ENCODE results near the gene TUT7. TPM values are rescaled to one million over a fixed set of nuclear protein-coding genes. Genes with fewer than 3 reads are reported as not detected.

The TUT7 gene
- total RNA-seq, 2 experiments from 2014 or later, result 32.0 to 33.6 TPM

DNA sequence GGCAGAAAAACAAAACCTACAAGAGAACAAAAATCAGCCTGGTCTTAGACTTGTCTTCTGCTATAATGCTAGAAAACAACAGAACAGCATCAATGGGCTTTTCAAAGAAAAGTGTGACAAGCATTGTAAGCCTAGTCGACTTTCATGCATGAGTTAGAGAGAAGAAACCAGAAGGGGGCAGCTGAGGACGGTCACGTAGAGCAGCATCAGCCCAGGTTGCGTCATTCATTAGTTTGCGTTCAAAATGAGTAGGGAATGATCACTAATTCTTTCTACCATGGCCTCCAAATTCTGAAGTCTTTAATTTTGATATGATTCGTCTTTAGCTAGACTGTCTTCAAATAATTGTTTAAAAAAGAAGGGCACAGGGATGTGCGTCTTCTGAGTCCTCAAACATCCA is 67.2 kb downstream of the TUT7 start:
- CTCF ChIA-PET, result interaction anchor here (0.9 to 1.5 kb wide), 2 partner anchors 19 to 34 kb away, joined by 3 read pairs; no protein-coding TSS in a partner anchor
- Mint-ChIP-seq H3K27ac (peak overlapping the region; percentile 66), H3K27me3 (no peaks in the 10 kb centered on the region), H3K4me1 (ENCODE audit: low read depth) (peaks cover 33% of the 10 kb centered on the region), H3K4me3 (no peak overlapping the region), H3K9me3 (no peaks in the 10 kb centered on the region), H3K36me3 (ENCODE audit: low read depth) (peaks cover 3% of the 10 kb centered on the region)
- POLR2A ChIA-PET, result no interaction called here
- DNase-seq (peak; percentile 65), ATAC-seq (no peak)
- peak; percentile 52 for TF ChIP-seq CTCF (IDR thresholded peaks at IDR 0.05)
- intact Hi-C loops (cut with micrococcal nuclease), result no loop called here

GRCh38 chr9:86286278-86286677 is 67.9 kb downstream of the TUT7 start:
- H3K9me3 Mint-ChIP-seq, result no peaks in the 10 kb centered on the region
- ChIA-PET POLR2A (interaction anchor here (0.7 kb wide), 1 partner anchor 44 kb away, joined by 4 read pairs; no protein-coding TSS in a partner anchor), CTCF (interaction anchor here (0.8 to 1.5 kb wide), 2 partner anchors 15 to 35 kb away, joined by 3 to 4 read pairs; no protein-coding TSS in a partner anchor)
- ATAC-seq (no peak), DNase-seq (no peak)
- no peak for TF ChIP-seq CTCF (IDR thresholded peaks at IDR 0.05)
- no peaks in the 10 kb centered on the region for H3K27me3 Mint-ChIP-seq
- H3K4me1 Mint-ChIP-seq (ENCODE audit: low read depth), result peaks cover 34% of the 10 kb centered on the region
- H3K4me3 Mint-ChIP-seq, result no peak overlapping the region
- peak overlapping the region; percentile 66 for H3K27ac Mint-ChIP-seq
- peaks cover 6% of the 10 kb centered on the region for H3K36me3 Mint-ChIP-seq (ENCODE audit: low read depth)
- intact Hi-C loops (cut with micrococcal nuclease), result no loop called here

DNA sequence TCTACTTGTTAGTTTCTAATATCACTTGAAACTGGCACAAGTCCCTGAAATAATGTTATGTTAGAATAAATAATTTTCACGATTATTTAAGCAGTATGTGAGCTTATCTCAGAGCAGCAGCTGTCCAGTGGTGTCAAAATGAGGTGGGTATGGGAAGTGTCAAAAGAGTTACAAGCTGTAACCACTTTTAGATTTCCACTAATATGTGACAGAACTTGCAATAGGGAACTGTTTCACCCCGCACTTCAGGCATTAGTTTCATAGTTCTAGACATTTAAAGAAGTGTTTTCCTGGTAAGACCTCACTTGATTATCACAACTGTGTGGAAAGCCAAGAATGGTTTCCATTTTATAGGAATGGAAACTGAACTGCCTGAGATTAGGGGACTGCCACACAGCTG is 68.9 kb downstream of the TUT7 start:
- no peak overlapping the region for H3K4me3 Mint-ChIP-seq
- peaks cover 39% of the 10 kb centered on the region for H3K4me1 Mint-ChIP-seq (ENCODE audit: low read depth)
- no peak for TF ChIP-seq CTCF (IDR thresholded peaks at IDR 0.05)
- CTCF ChIA-PET, result no interaction called here
- H3K9me3 Mint-ChIP-seq, result no peaks in the 10 kb centered on the region
- peaks cover 10% of the 10 kb centered on the region for H3K36me3 Mint-ChIP-seq (ENCODE audit: low read depth)
- H3K27me3 Mint-ChIP-seq, result no peaks in the 10 kb centered on the region
- DNase-seq, result no peak
- POLR2A ChIA-PET, result no interaction called here
- H3K27ac Mint-ChIP-seq, result peak overlapping the region; percentile 55
- intact Hi-C loops (cut with micrococcal nuclease), result no loop called here
- no peak for ATAC-seq

DNA sequence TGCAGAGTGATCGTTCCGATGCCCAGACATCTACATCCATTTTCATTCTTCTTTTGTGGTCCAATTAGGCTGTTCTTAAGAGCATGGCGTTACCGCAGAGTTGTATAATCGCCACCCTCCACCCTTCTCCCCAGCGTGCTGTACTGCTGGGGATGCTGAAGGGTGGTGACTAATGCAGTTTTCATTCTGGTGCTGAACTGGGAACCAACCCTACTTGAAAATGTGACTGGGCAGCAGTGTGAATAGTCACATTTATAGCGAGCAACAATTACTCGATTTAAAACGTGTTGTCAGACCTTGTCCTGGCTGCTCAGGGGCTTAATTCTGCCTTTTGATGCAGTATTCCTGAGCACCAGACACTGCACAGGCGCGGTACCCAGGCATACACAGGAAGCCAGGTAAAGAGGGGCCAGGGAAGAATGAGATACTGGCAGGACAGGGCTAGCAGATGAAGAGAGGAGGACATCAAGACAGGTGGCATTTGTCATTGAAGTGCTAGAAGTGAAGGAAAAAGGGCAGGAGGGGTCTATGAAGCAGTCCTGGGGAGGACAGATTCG is 71.2 kb downstream of the TUT7 start:
- H3K36me3 Mint-ChIP-seq (ENCODE audit: low read depth), result peaks cover 22% of the 10 kb centered on the region
- H3K4me3 Mint-ChIP-seq, result peak overlapping the region; percentile 82
- CTCF ChIA-PET, result no interaction called here
- ATAC-seq (peak; percentile 46), DNase-seq (no peak)
- intact Hi-C loops (cut with micrococcal nuclease), result loop anchor here (2.0 kb wide), 1 partner anchor 70 kb away; no protein-coding TSS in a partner anchor
- no peak for TF ChIP-seq CTCF (IDR thresholded peaks at IDR 0.05)
- H3K9me3 Mint-ChIP-seq, result no peaks in the 10 kb centered on the region
- no peaks in the 10 kb centered on the region for H3K27me3 Mint-ChIP-seq
- peak overlapping the region; percentile 96 for H3K27ac Mint-ChIP-seq
- peaks cover 54% of the 10 kb centered on the region for H3K4me1 Mint-ChIP-seq (ENCODE audit: low read depth)
- POLR2A ChIA-PET, result interaction anchor here (0.6 to 1.5 kb wide), 8 partner anchors 20 to 542 kb away, joined by 3 to 7 read pairs (median 4); no protein-coding TSS in a partner anchor
